SK-N-SH (cell line): Measurements from ENCODE around the gene ACOT8. TPM values are rescaled to one million over a fixed set of nuclear protein-coding genes. Genes with fewer than 3 reads are reported as not detected.

Experiments used
- CTCF ChIA-PET: fragments of 300-600, 350-600 bp; formaldehyde crosslinking; extraction: SDS; loops from one replicate; lab custom pipeline; 2021; lab: Yijun Ruan, JAX
- POLR2A ChIA-PET: fragments of 350-600 bp; sonication (Branson Sonifier 250); formaldehyde crosslinking; extraction: SDS; loops from one replicate; lab custom pipeline; 2020; ENCODE audit warnings: antibody characterized with exemption, inconsistent platforms; lab: Yijun Ruan, JAX
- DNase-seq: peaks from one replicate; pipeline ENCODE4 v3.0.0; 2012
- H2AFZ ChIP-seq: fragments of 200-600 bp; sonication (generic); 2 replicates; pipeline ENCODE4 v1.8.1; 2016; ENCODE audit warnings: antibody characterized with exemption, mild to moderate bottlenecking, low read depth
- H3F3A ChIP-seq: fragments of 200-600 bp; sonication (generic); replicated peaks from 2 replicates; pipeline ENCODE3; 2016; ENCODE audit warnings: antibody characterized with exemption, mild to moderate bottlenecking; ENCODE audit not compliant: insufficient read depth
- H3K27ac ChIP-seq, 2 experiments: fragments of 200-500 bp in 1 of 2; fragments of 200-600 bp in 1 of 2; sonication (Bioruptor generic) in 1 of 2; sonication (generic), shearing (Covaris generic) in 1 of 2; 2 replicates each; pipeline versions ENCODE4 v1.5.1 to v1.6.1; 2014 to 2016; ENCODE audit warnings: low read depth in 2 of 2, inconsistent platforms in 1 of 2, low read length in 1 of 2, mild to moderate bottlenecking in 1 of 2, mixed read lengths in 1 of 2
- H3K27me3 ChIP-seq: fragments of 200-600 bp; sonication (generic), shearing (Covaris generic); 2 replicates; pipeline ENCODE4 v1.6.1; 2016; ENCODE audit warnings: mixed run types; ENCODE audit not compliant: insufficient read depth
- H3K36me3 ChIP-seq, 2 experiments: fragments of 200-500 bp in 1 of 2; fragments of 200-600 bp in 1 of 2; sonication (Bioruptor generic) in 1 of 2; sonication (generic) in 1 of 2; replicated peaks in 1 of 2; 2 replicates each; pipeline versions ENCODE3 to v1.5.1; 2014 to 2016; ENCODE audit warnings: low read length in 1 of 2, mild to moderate bottlenecking in 1 of 2; ENCODE audit not compliant: insufficient read depth in 2 of 2, control insufficient read depth in 1 of 2
- H3K4me1 ChIP-seq, 2 experiments: fragments of 200-500 bp in 1 of 2; fragments of 200-600 bp in 1 of 2; sonication (Bioruptor generic) in 1 of 2; sonication (generic), shearing (Covaris generic) in 1 of 2; 2 replicates each; pipeline versions ENCODE4 v1.5.1 to v1.6.1; 2014 to 2016; ENCODE audit warnings: low read depth in 1 of 2, low read length in 1 of 2, mixed run types in 1 of 2; ENCODE audit not compliant: insufficient read depth in 2 of 2, control insufficient read depth in 1 of 2
- H3K4me2 ChIP-seq: fragments of 200-600 bp; sonication (generic), shearing (Covaris generic); 2 replicates; pipeline ENCODE4 v1.6.1; 2017; ENCODE audit warnings: mixed run types
- H3K4me3 ChIP-seq, 2 experiments: fragments of 200-500 bp in 1 of 2; fragments of 200-600 bp in 1 of 2; sonication (Bioruptor generic) in 1 of 2; sonication (generic), shearing (Covaris generic) in 1 of 2; 2 replicates each; pipeline versions ENCODE4 v1.5.1 to v1.8.1; 2014 to 2016; ENCODE audit warnings: low read depth in 2 of 2, inconsistent platforms in 1 of 2, low read length in 1 of 2, mild to moderate bottlenecking in 1 of 2, mixed read lengths in 1 of 2, moderate library complexity in 1 of 2
- H3K79me2 ChIP-seq: fragments of 200-600 bp; sonication (generic); 2 replicates; pipeline ENCODE4 v1.8.1; 2017; ENCODE audit warnings: mild to moderate bottlenecking; ENCODE audit not compliant: insufficient read depth
- H3K9ac ChIP-seq: fragments of 200-600 bp; sonication (generic); 2 replicates; pipeline ENCODE4 v1.6.1; 2017; ENCODE audit warnings: mixed run types
- H3K9me2 ChIP-seq: fragments of 200-600 bp; sonication (generic); 2 replicates; pipeline ENCODE4 v1.6.1; 2017; ENCODE audit warnings: mixed run types
- H3K9me3 ChIP-seq: fragments of 200-600 bp; sonication (generic); 2 replicates; pipeline ENCODE4 v1.6.1; 2017; ENCODE audit warnings: mixed run types, mild to moderate bottlenecking, moderate library complexity
- H4K20me1 ChIP-seq: fragments of 200-600 bp; sonication (generic); 2 replicates; pipeline ENCODE4 v1.6.1; 2017; ENCODE audit warnings: mild to moderate bottlenecking, mixed run types; ENCODE audit not compliant: insufficient read depth
- FOXJ3 ChIP-seq: sonication (generic); formaldehyde crosslinking; IDR thresholded peaks from 2 replicates; pipeline ENCODE4 v1.5.1; 2020; ENCODE audit warnings: mild to moderate bottlenecking, missing genetic modification reagents
- FOXM1 ChIP-seq: IDR thresholded peaks from 2 replicates; pipeline ENCODE4 v1.4.0; 2012; ENCODE audit warnings: low read depth, mild to moderate bottlenecking
- IRF3 ChIP-seq: fragments of 150-350 bp; IDR thresholded peaks from 2 replicates; pipeline ENCODE4 v1.6.1; 2016; ENCODE audit warnings: mild to moderate bottlenecking, low read depth, low read length
- JUND ChIP-seq: IDR thresholded peaks from 2 replicates; pipeline ENCODE4 v1.4.0; 2012
- MXI1 ChIP-seq: IDR thresholded peaks from 2 replicates; pipeline ENCODE4 v1.6.1; 2012; ENCODE audit warnings: mild to moderate bottlenecking, low read depth, low read length, improper control_type of control experiment
- NFIC ChIP-seq: IDR thresholded peaks from 2 replicates; pipeline ENCODE4 v1.4.0; 2012; ENCODE audit warnings: borderline replicate concordance
- RAD21 ChIP-seq: IDR thresholded peaks from 2 replicates; pipeline ENCODE4 v1.6.1; 2012; ENCODE audit warnings: mild to moderate bottlenecking, low read length
- RCOR1 ChIP-seq: fragments of 150-350 bp; IDR thresholded peaks from 2 replicates; pipeline ENCODE4 v1.6.1; 2017; ENCODE audit warnings: antibody characterized with exemption, low read length
- RXRA ChIP-seq: IDR thresholded peaks from 2 replicates; pipeline ENCODE4 v1.4.0; 2012; ENCODE audit warnings: low read depth, mild to moderate bottlenecking, borderline replicate concordance
- USF2 ChIP-seq: fragments of 150-350 bp; IDR thresholded peaks from 2 replicates; pipeline ENCODE4 v1.6.1; 2017; ENCODE audit warnings: antibody characterized with exemption, low read length, low read depth, borderline replicate concordance
- WGBS: methylation state at CpG from one replicate; pipeline ENCODE4 v1.1.6; 2017; ENCODE audit warnings: low lambda C conversion rate; 5-methylcytosine and 5-hydroxymethylcytosine counted together
- polyA plus RNA-seq, 3 experiments: library from polyadenylated mRNA; depleted of rRNA; stranded (reverse); fragments of >200 nt; gene quantifications; 2 replicates each; pipeline ENCODE4 v1.2.3, GENCODE V29; 2012

Gene ACOT8
- polyA plus RNA-seq, 1 of the 3 experiments (the other 2 are of a cell fraction), result 48.4 TPM

- Histone ChIP-seq H3K4me2 (no peak overlapping the region), H3K79me2 (peaks cover 10% of the 10 kb centered on the region), H3K4me1 (peaks cover 0 to 3% of the 10 kb centered on the region in 2 experiments; a peak in 1 of 4 replicates), H3K36me3 (peaks cover 33 to 37% of the 10 kb centered on the region in 2 experiments), H3K9me2 (no peaks in the 10 kb centered on the region), H3K27ac (no peak overlapping the region), H3K9ac (no peak overlapping the region), H3K27me3 (no peaks in the 10 kb centered on the region), H2AFZ (no peak overlapping the region), H3F3A (peaks cover 14% of the 10 kb centered on the region), H3K9me3 (no peaks in the 10 kb centered on the region), H3K4me3 (no peak overlapping the region), H4K20me1 (no peaks in the 10 kb centered on the region; the same call in 1 of the 2 replicates)
- 83% methylated on average over 7 of the region's 8 CpGs for WGBS
- TF ChIP-seq RXRA (no peak), RCOR1 (no peak), FOXJ3 (no peak), USF2 (no peak), JUND (no peak)
- CTCF ChIA-PET, result interaction anchor here (0.7 to 1.6 kb wide), 5 partner anchors 8 to 107 kb away, joined by 3 to 4 read pairs (median 4); no protein-coding TSS in a partner anchor
- no peak for DNase-seq
- POLR2A ChIA-PET, result interaction anchor here (0.6 kb wide), 1 partner anchor 9 kb away, joined by 3 read pairs; no protein-coding TSS in a partner anchor
Measured at GRCh38 chr20:45905505-45906079, 48.4 kb upstream of the ACOT8 start.

GRCh38 chr20:45904583-45905504 is 47.7 kb upstream of the ACOT8 start:
- peaks cover 0 to 2% of the 10 kb centered on the region in 2 experiments; a peak in 1 of 4 replicates for H3K4me1 ChIP-seq
- H3K9ac ChIP-seq, result no peak overlapping the region
- DNase-seq, result no peak
- no peaks in the 10 kb centered on the region; the same call in 1 of the 2 replicates for H4K20me1 ChIP-seq
- CTCF ChIA-PET, result interaction anchor here (0.7 to 1.6 kb wide), 7 partner anchors 8 to 106 kb away, joined by 3 to 4 read pairs (median 4); no protein-coding TSS in a partner anchor
- no peak overlapping the region for H3K27ac ChIP-seq
- H3K9me2 ChIP-seq, result no peaks in the 10 kb centered on the region
- TF ChIP-seq FOXM1 (no peak), RAD21 (no peak), MXI1 (no peak), NFIC (no peak), IRF3 (no peak)
- POLR2A ChIA-PET, result no interaction called here
- H3K4me3 ChIP-seq, result no peak overlapping the region
- no peaks in the 10 kb centered on the region for H3K27me3 ChIP-seq
- H2AFZ ChIP-seq, result no peak overlapping the region
- 89% methylated on average over 11 of the region's 16 CpGs for WGBS
- H3K9me3 ChIP-seq, result no peaks in the 10 kb centered on the region
- H3F3A ChIP-seq, result peaks cover 14% of the 10 kb centered on the region
- H3K79me2 ChIP-seq, result peaks cover 10% of the 10 kb centered on the region
- no peak overlapping the region for H3K4me2 ChIP-seq
- peaks cover 37 to 38% of the 10 kb centered on the region in 2 experiments for H3K36me3 ChIP-seq
